Endothelial cell of umbilical vein (primary cell): ENCODE data around the gene LDLRAD4.

ENCODE experiments used
- CTCF ChIP-seq, 2 donors: IDR thresholded peaks; 1 replicate in 1 of 2; 2 replicates in 1 of 2; pipeline ENCODE4 v1.5.1; 2011; ENCODE audit warnings: low read length in 2 of 2, mild to moderate bottlenecking in 2 of 2, moderate library complexity in 2 of 2, control low read depth in 1 of 2, inconsistent platforms in 1 of 2, low read depth in 1 of 2; ENCODE audit not compliant: insufficient read depth in 1 of 2; ENCODE audit errors: extremely low read depth in 1 of 2
- EZH2 ChIP-seq: IDR thresholded peaks from 2 replicates; pipeline ENCODE4 v1.6.1; 2012; ENCODE audit warnings: borderline replicate concordance, low read depth, mild to moderate bottlenecking, moderate library complexity, low read length, inconsistent platforms; ENCODE audit not compliant: severe bottlenecking
- FOS ChIP-seq: IDR thresholded peaks from 2 replicates; pipeline ENCODE4 v1.6.1; 2011; ENCODE audit warnings: mild to moderate bottlenecking, low read length, moderate library complexity, borderline replicate concordance; ENCODE audit not compliant: insufficient read depth
- MAX ChIP-seq: IDR thresholded peaks from 2 replicates; pipeline ENCODE4 v1.6.1; 2011; ENCODE audit not compliant: insufficient read depth, insufficient read length
- POLR2A ChIP-seq: IDR thresholded peaks from 2 replicates; pipeline ENCODE4 v1.6.1; 2012; ENCODE audit warnings: low read depth, mild to moderate bottlenecking, control low read depth, low read length
- POLR2AphosphoS5 ChIP-seq: IDR thresholded peaks from 2 replicates; pipeline ENCODE4 v1.6.1; 2012; ENCODE audit warnings: low read depth, mild to moderate bottlenecking, control low read depth, low read length, moderate library complexity; ENCODE audit not compliant: insufficient read depth

- no peak for TF ChIP-seq CTCF (IDR thresholded peaks at IDR 0.05; ENCODE audit: extremely low read depth in 1 of 2, insufficient read depth in 1 of 2, low read depth in 1 of 2, low read length in 2 of 2)
- no peak for TF ChIP-seq MAX
- TF ChIP-seq EZH2 = no peak
- no peak for TF ChIP-seq FOS
- TF ChIP-seq POLR2AphosphoS5 = no peak
- no peak for TF ChIP-seq POLR2A
Observed at GRCh38 chr18:13471971-13472628, 253.5 kb downstream of the LDLRAD4 start.
